ENCODE measurements around the gene ZFHX3. TPM values are rescaled to one million over a fixed set of nuclear protein-coding genes. Genes with fewer than 3 reads are reported as not detected.

ZFHX3 gene
- 10 to 100 TPM; 13.8 to 36.0 (median 15.5) TPM for total RNA-seq
- long read RNA-seq, donor 1, partial matches to known transcripts: 6 of 15 reads
- long read RNA-seq, donor 1, other reads (novel, unspliced or antisense): 9 of 15 reads
- long read RNA-seq, donor 2, partial matches to known transcripts: 1 of 2 reads
- long read RNA-seq, donor 2, other reads (novel, unspliced or antisense): 1 of 2 reads

- ATAC-seq (peak; percentile 74), DNase-seq (peak; percentile 81 to 86 (median 83))
- Histone ChIP-seq H3K4me1 (ENCODE audit: low read depth) (peaks cover 38% of the 10 kb centered on the region), H3K4me3 (peak within 1 kb of the TSS; percentile 61), H3K9me3 (no peaks in the 10 kb centered on the region), H3K36me3 (ENCODE audit: low read depth) (no peaks in the 10 kb centered on the region)
- intact Hi-C loops (cut with DNase I, micrococcal nuclease): no loop called here
- TF ChIP-seq, protein P1, sequence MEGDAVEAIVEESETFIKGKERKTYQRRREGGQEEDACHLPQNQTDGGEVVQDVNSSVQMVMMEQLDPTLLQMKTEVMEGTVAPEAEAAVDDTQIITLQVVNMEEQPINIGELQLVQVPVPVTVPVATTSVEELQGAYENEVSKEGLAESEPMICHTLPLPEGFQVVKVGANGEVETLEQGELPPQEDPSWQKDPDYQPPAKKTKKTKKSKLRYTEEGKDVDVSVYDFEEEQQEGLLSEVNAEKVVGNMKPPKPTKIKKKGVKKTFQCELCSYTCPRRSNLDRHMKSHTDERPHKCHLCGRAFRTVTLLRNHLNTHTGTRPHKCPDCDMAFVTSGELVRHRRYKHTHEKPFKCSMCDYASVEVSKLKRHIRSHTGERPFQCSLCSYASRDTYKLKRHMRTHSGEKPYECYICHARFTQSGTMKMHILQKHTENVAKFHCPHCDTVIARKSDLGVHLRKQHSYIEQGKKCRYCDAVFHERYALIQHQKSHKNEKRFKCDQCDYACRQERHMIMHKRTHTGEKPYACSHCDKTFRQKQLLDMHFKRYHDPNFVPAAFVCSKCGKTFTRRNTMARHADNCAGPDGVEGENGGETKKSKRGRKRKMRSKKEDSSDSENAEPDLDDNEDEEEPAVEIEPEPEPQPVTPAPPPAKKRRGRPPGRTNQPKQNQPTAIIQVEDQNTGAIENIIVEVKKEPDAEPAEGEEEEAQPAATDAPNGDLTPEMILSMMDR (IDR thresholded peaks at IDR 0.05): no peak
These were observed at the start of gene ZFHX3 for GRCh38 chr16:73047536-73048291. Gene ZFHX3 (minus strand): TSS chr16:73048128. CDS start chr16:72960145, 87,983 bp downstream.

GRCh38 chr16:73096510-73096909 lies 48.6 kb upstream of the ZFHX3 start:
- intact Hi-C loops (cut with DNase I, micrococcal nuclease): no loop called here
- H3K9me3 ChIP-seq: no peaks in the 10 kb centered on the region
- DNase-seq: no peak
- no peak for ATAC-seq
- H3K4me3 ChIP-seq: no peak overlapping the region
- TF ChIP-seq, protein P1 (IDR thresholded peaks at IDR 0.05): no peak
- H3K36me3 ChIP-seq (ENCODE audit: low read depth): no peaks in the 10 kb centered on the region
- H3K4me1 ChIP-seq (ENCODE audit: low read depth): no peaks in the 10 kb centered on the region

GRCh38 chr16:73095885-73096421 lies 48.0 kb upstream of the ZFHX3 start:
- ATAC-seq: peak; percentile 17
- intact Hi-C loops (cut with DNase I, micrococcal nuclease): no loop called here
- no peak for DNase-seq
- Histone ChIP-seq H3K9me3 (no peaks in the 10 kb centered on the region), H3K4me1 (ENCODE audit: low read depth) (no peaks in the 10 kb centered on the region), H3K36me3 (ENCODE audit: low read depth) (no peaks in the 10 kb centered on the region), H3K4me3 (no peak overlapping the region)
- TF ChIP-seq, protein P1 (IDR thresholded peaks at IDR 0.05): no peak

DNA sequence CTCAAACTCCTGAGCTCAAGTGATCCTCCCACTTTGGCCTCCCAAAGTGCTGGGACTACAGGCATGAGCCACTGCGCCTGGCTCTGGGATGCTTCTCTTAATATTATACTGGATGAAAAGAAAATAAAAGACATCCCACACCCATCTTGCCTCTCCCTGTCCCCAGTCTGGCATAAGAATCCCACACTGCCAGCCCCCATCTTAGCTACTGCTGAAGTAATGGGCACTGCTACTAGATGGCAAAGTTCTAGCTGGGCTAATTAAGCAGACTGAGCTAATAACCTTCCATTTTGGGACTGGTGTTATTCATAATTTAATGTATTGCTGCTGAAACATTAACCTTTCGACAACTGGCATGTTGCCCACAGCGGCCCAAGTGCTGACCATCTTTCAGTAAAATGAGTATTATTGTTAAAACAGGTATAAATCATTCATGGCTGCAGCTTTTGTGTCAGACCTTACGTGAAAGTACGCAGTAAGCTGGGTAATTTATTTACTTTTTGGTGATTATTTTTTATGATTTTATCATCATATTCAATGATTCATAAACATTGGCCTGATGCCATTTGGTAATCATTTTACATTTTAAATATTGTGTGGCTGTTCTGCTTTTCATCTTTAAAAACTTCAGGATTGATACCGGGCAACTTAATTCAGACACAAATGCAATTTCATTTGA lies 47.4 kb upstream of the ZFHX3 start:
- no peaks in the 10 kb centered on the region for H3K36me3 ChIP-seq (ENCODE audit: low read depth)
- intact Hi-C loops (cut with DNase I, micrococcal nuclease): no loop called here
- TF ChIP-seq, protein P1 (IDR thresholded peaks at IDR 0.05): no peak
- DNase-seq (no peak), ATAC-seq (no peak)
- H3K4me1 ChIP-seq (ENCODE audit: low read depth): no peaks in the 10 kb centered on the region
- H3K9me3 ChIP-seq: no peaks in the 10 kb centered on the region
- H3K4me3 ChIP-seq: no peak overlapping the region

GRCh38 chr16:73094371-73094770 lies 46.4 kb upstream of the ZFHX3 start:
- TF ChIP-seq, protein P1 (IDR thresholded peaks at IDR 0.05): no peak
- Histone ChIP-seq H3K4me1 (ENCODE audit: low read depth) (no peaks in the 10 kb centered on the region), H3K9me3 (no peaks in the 10 kb centered on the region), H3K4me3 (no peak overlapping the region), H3K36me3 (ENCODE audit: low read depth) (no peaks in the 10 kb centered on the region)
- DNase-seq (no peak), ATAC-seq (no peak)
- intact Hi-C loops (cut with DNase I, micrococcal nuclease): no loop called here

Data from mucosa of descending colon (tissue), 3 donors.